Measurements from ENCODE around the gene ANKRD55. TPM values are rescaled to one million over a fixed set of nuclear protein-coding genes. Genes with fewer than 3 reads are reported as not detected.
A peak's percentile ranks its signal among the peaks of the same experiment; 100 is the strongest.

Gene ANKRD55
- total RNA-seq, 1 donor from 2014 or later: 0.74 TPM

DNA sequence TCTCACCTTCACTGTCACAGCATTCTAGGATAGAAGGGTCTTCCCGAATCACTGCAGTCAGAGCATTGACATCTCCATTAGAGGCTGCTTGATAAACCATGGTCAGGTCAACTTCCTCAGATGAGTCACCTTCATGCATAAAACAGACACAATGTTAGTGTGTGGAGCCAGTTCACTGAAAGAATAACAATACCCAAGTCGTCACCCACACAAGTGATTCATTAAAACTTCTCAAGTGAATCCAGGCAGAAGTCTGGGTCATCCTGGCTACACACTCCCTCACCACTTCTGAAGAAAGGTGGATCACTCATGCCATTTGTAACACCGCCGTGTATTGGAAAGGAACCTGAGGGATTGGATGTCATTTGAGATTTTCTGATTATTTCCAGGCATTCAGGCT is 49.6 kb downstream of the ANKRD55 start:
- no peak for DNase-seq (ENCODE audit: extremely low spot score in 2 of 2)
- intact Hi-C loops (cut with DNase I): no loop called here
- no peak overlapping the region for H3K27ac ChIP-seq

DNA sequence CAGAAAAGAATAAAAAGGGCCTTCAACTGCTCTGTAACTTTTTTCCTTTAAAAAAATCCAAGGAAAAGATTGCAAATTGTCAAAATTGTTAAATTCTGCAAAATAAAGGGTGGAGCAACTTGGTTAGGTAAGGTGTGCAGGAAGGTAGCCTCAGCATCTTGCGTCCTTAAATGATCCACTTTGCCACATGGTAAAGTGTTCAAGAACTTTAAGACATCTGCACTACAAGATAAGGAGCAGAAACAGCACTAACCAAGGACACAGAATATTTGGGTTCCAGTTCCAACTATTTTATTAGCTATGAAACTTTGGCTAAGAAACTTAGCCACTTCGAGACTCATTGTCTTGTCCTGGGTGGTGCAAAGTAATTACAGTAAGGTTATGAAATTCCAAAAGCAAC is 53.7 kb downstream of the ANKRD55 start:
- no peak for DNase-seq (ENCODE audit: extremely low spot score in 2 of 2)
- intact Hi-C loops (cut with DNase I): no loop called here
- no peaks in the 10 kb centered on the region for H3K36me3 ChIP-seq
- no peaks in the 10 kb centered on the region for H3K9me3 ChIP-seq
- H3K27me3 ChIP-seq: no peaks in the 10 kb centered on the region
- H3K27ac ChIP-seq: no peak overlapping the region
- TF ChIP-seq POLR2AphosphoS5 (IDR thresholded peaks at IDR 0.05; ENCODE audit: insufficient read depth in 1 of 2, low read depth in 1 of 2) (no peak), POLR2A (IDR thresholded peaks at IDR 0.05) (no peak)
- TF ChIP-seq, protein P1, sequence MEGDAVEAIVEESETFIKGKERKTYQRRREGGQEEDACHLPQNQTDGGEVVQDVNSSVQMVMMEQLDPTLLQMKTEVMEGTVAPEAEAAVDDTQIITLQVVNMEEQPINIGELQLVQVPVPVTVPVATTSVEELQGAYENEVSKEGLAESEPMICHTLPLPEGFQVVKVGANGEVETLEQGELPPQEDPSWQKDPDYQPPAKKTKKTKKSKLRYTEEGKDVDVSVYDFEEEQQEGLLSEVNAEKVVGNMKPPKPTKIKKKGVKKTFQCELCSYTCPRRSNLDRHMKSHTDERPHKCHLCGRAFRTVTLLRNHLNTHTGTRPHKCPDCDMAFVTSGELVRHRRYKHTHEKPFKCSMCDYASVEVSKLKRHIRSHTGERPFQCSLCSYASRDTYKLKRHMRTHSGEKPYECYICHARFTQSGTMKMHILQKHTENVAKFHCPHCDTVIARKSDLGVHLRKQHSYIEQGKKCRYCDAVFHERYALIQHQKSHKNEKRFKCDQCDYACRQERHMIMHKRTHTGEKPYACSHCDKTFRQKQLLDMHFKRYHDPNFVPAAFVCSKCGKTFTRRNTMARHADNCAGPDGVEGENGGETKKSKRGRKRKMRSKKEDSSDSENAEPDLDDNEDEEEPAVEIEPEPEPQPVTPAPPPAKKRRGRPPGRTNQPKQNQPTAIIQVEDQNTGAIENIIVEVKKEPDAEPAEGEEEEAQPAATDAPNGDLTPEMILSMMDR (IDR thresholded peaks at IDR 0.05): no peak
- no peak overlapping the region for H3K4me3 ChIP-seq
- peaks cover 18% of the 10 kb centered on the region for H3K4me1 ChIP-seq

More for the DNA sequence above, 49.6 kb downstream of the ANKRD55 start:
- no peaks in the 10 kb centered on the region for H3K4me1 ChIP-seq
- TF ChIP-seq POLR2A (IDR thresholded peaks at IDR 0.05): no peak
- no peak for TF ChIP-seq POLR2AphosphoS5 (IDR thresholded peaks at IDR 0.05; ENCODE audit: insufficient read depth in 1 of 2, low read depth in 1 of 2)
- TF ChIP-seq, protein P1 (IDR thresholded peaks at IDR 0.05): no peak
- H3K36me3 ChIP-seq: no peaks in the 10 kb centered on the region
- no peaks in the 10 kb centered on the region for H3K9me3 ChIP-seq
- no peak overlapping the region for H3K4me3 ChIP-seq
- H3K27me3 ChIP-seq: no peaks in the 10 kb centered on the region

DNA sequence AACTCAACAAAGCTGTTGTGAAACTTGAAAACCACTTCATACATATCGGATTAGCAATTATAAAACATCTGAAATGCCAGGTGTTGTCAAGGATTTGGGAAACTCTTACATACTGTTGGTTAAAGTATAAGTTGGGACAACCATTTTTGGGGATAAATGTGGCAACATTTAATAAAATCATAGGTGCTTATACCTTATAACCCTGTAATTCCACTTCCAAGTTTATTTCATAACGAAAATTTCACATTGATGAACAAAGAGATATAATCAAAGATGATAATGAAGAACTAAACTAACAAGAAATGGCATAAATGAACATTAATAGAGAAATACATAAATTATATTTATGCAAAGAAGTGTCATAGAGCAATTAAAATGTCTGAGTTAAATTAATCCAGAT is 54.3 kb downstream of the ANKRD55 start:
- Histone ChIP-seq H3K4me3 (no peak overlapping the region), H3K27me3 (no peaks in the 10 kb centered on the region), H3K9me3 (no peaks in the 10 kb centered on the region), H3K27ac (no peak overlapping the region), H3K4me1 (peaks cover 18% of the 10 kb centered on the region), H3K36me3 (no peaks in the 10 kb centered on the region)
- intact Hi-C loops (cut with DNase I): no loop called here
- no peak for TF ChIP-seq POLR2AphosphoS5 (IDR thresholded peaks at IDR 0.05; ENCODE audit: insufficient read depth in 1 of 2, low read depth in 1 of 2)
- TF ChIP-seq, protein P1 (IDR thresholded peaks at IDR 0.05): no peak
- TF ChIP-seq POLR2A (IDR thresholded peaks at IDR 0.05): no peak
- DNase-seq (ENCODE audit: extremely low spot score in 2 of 2): no peak

DNA sequence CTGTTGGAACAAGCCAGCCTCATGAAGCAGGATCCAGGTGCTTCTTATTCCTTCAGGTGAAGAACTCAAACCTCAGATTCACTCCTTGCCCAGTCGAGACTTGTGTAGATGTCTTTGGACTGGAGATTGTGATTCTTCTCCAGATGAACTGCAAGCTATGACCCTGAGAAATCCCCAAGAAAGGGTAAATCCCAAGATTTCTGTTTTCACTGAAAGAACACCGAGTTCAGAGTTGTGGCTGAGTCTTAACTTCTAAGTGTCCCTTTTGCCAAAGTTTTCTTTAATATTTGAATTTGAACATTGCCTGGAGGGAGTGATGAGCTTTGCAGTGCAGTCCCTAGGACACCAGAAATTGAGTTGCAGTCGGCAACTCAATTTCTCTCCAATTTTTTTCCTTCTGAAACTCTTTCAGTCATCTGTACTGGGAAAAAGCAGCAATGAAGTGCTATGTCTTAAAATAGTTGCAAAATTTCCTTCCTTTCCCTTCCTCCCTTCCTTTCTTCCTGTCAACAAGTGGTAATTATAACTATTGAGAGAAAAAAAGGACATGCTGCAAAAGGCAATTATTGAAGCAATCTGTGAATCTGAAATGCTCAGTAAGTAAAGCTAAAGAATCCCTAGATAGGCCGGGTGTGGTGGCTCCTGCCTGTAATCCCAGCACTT is 56.1 kb downstream of the ANKRD55 start:
- Histone ChIP-seq H3K27me3 (no peaks in the 10 kb centered on the region), H3K36me3 (no peaks in the 10 kb centered on the region), H3K4me3 (no peak overlapping the region), H3K27ac (no peak overlapping the region), H3K4me1 (peaks cover 18% of the 10 kb centered on the region), H3K9me3 (no peaks in the 10 kb centered on the region)
- TF ChIP-seq, protein P1 (IDR thresholded peaks at IDR 0.05): no peak
- TF ChIP-seq POLR2A (IDR thresholded peaks at IDR 0.05) (no peak), POLR2AphosphoS5 (IDR thresholded peaks at IDR 0.05; ENCODE audit: insufficient read depth in 1 of 2, low read depth in 1 of 2) (no peak)
- no peak for DNase-seq (ENCODE audit: extremely low spot score in 2 of 2)
- intact Hi-C loops (cut with DNase I): no loop called here

DNA sequence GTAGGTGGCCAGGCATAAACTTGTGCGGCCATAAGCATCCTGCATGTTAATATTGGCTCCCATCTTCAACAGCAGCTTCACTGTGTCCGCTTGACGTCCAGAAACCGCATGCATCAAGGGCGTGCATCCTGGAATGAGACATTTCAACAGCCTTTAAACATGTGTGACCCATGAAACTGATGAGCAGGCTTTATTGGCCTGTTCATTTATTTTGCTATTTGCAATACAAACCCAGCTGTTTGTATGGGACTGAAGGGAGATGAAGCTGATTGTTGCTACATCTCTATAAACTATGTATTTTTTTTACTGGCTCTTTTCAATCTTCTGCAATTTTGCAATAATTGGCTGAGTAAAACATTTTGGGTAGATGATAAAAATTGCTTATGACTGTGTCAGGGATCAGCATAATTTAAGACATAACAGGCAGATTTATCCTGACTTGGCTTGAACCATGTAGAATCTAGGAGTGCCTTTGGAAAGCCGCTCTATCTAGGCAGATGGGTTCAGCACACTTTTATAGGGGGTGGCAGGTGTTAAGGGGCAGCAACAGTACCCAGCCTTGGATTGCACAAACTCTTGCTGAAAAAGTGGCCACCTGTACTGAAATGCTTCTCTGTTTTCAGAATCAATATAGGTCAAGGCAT is 56.9 kb downstream of the ANKRD55 start:
- no peaks in the 10 kb centered on the region for H3K36me3 ChIP-seq
- H3K27ac ChIP-seq: no peak overlapping the region
- TF ChIP-seq POLR2AphosphoS5 (IDR thresholded peaks at IDR 0.05; ENCODE audit: insufficient read depth in 1 of 2, low read depth in 1 of 2) (peak; percentile 8 to 23), POLR2A (IDR thresholded peaks at IDR 0.05) (no peak)
- TF ChIP-seq, protein P1 (IDR thresholded peaks at IDR 0.05): no peak
- H3K27me3 ChIP-seq: no peaks in the 10 kb centered on the region
- peaks cover 18% of the 10 kb centered on the region for H3K4me1 ChIP-seq
- no peak for DNase-seq (ENCODE audit: extremely low spot score in 2 of 2)
- intact Hi-C loops (cut with DNase I): no loop called here
- no peaks in the 10 kb centered on the region for H3K9me3 ChIP-seq
- no peak overlapping the region for H3K4me3 ChIP-seq
